Body of pancreas (tissue), 4 donors: Measurements from ENCODE around the gene BAHCC1. TPM values are rescaled to one million over a fixed set of nuclear protein-coding genes. Genes with fewer than 3 reads are reported as not detected.
A peak's percentile ranks its signal among the peaks of the same experiment; 100 is the strongest.

Experiments used
- ATAC-seq: fragments of 150-250 bp; one replicate; pipeline ENCODE4 v1.9.1; 2016
- DNase-seq, 4 donors: peaks; one replicate each; pipeline ENCODE4 v3.0.0-alpha.2; 2019
- H3K27ac ChIP-seq, 4 donors: fragments of 200-600 bp; sonication (generic); 1 replicate in 3 of 4; 2 replicates in 1 of 4; pipeline versions ENCODE4 v1.5.1 to v1.6.1; 2016 to 2019; ENCODE audit warnings: mild to moderate bottlenecking in 1 of 4, mixed read lengths in 1 of 4, moderate library complexity in 1 of 4
- H3K27me3 ChIP-seq, 2 donors: fragments of 200-600 bp; sonication (generic); one replicate each; pipeline ENCODE4 v1.6.0; 2016; ENCODE audit warnings: mild to moderate bottlenecking in 1 of 2
- H3K36me3 ChIP-seq, 2 donors: fragments of 200-600 bp; sonication (generic); replicated peaks in 1 of 2; 2 replicates each; pipeline ENCODE4 v1.5.1; 2016; ENCODE audit warnings: low read depth in 2 of 2; ENCODE audit not compliant: insufficient read depth in 1 of 2
- H3K4me1 ChIP-seq: fragments of 200-600 bp; sonication (generic); one replicate; pipeline ENCODE4 v1.6.0; 2016
- H3K4me3 ChIP-seq, 2 donors: fragments of 200-600 bp; sonication (generic); 1 replicate in 1 of 2; 2 replicates in 1 of 2; pipeline ENCODE4 v1.5.1; 2016 to 2019
- H3K9me3 ChIP-seq, 3 donors: fragments of 200-600 bp; sonication (generic); 1 replicate in 2 of 3; 2 replicates in 1 of 3; pipeline ENCODE4 v1.5.1; 2016
- CTCF ChIP-seq, 7 experiments: fragments of 450-650 bp in 4 of 7; fragments of 200-600 bp in 3 of 7; sonication (generic) in 3 of 7; IDR thresholded peaks; one replicate each; pipeline ENCODE4 v1.5.1; 2016 to 2019; ENCODE audit warnings: antibody characterized with exemption in 7 of 7
- POLR2A ChIP-seq, 3 donors: fragments of 450-650 bp; IDR thresholded peaks; one replicate each; pipeline ENCODE4 v1.6.1; 2016; ENCODE audit warnings: antibody characterized with exemption in 3 of 3, mild to moderate bottlenecking in 2 of 3
- whole genome bisulfite sequencing, 2 donors: methylation state at CpG; one replicate each; pipeline ENCODE4 v1.1.5; 2017; 5-methylcytosine and 5-hydroxymethylcytosine counted together
- intact Hi-C: fragments of 100-400 bp; cut with DNase I; formaldehyde crosslinking; loops from one replicate; pipeline ENCODE4 v1.15.1; 2023
- total RNA-seq, 2 donors: library from RNA; depleted of rRNA; stranded (reverse); fragments of >200 nt; gene quantifications; one replicate each; pipeline ENCODE4 v1.1.0, GENCODE V29; 2016

BAHCC1 gene
- total RNA-seq, 2 donors from 2014 or later, result 5.7 to 14.8 TPM

- TF ChIP-seq CTCF (IDR thresholded peaks at IDR 0.05), result no peak
- no peak for TF ChIP-seq POLR2A (IDR thresholded peaks at IDR 0.05)
- H3K4me3 ChIP-seq, result no peak overlapping the region
- WGBS, 2 donors, result 80 to 81% methylated on average over 1 to 7 of the region's 7 CpGs
- ATAC-seq (no peak), DNase-seq (no peak)
- H3K27me3 ChIP-seq, result no peaks in the 10 kb centered on the region
- H3K36me3 ChIP-seq, result no peaks in the 10 kb centered on the region
- H3K4me1 ChIP-seq, result no peaks in the 10 kb centered on the region
- no peaks in the 10 kb centered on the region for H3K9me3 ChIP-seq
- H3K27ac ChIP-seq, result no peak overlapping the region
- intact Hi-C loops, result no loop called here
These were observed 58.5 kb downstream of the BAHCC1 start for GRCh38 chr17:81453712-81454111.

- 82% methylated on average over 12 of the region's 13 CpGs; no CpG with 5 or more reads in 1 of the 2 donors for WGBS, 2 donors
- H3K4me1 ChIP-seq, result no peaks in the 10 kb centered on the region
- intact Hi-C loops, result no loop called here
- DNase-seq, result no peak
- H3K4me3 ChIP-seq, result no peak overlapping the region
- no peak overlapping the region for H3K27ac ChIP-seq
- H3K9me3 ChIP-seq, result no peaks in the 10 kb centered on the region
- no peak for ATAC-seq
- H3K36me3 ChIP-seq, result no peaks in the 10 kb centered on the region
- TF ChIP-seq POLR2A (IDR thresholded peaks at IDR 0.05), result no peak
- no peak for TF ChIP-seq CTCF (IDR thresholded peaks at IDR 0.05)
- H3K27me3 ChIP-seq, result no peaks in the 10 kb centered on the region
These were observed 59.2 kb downstream of the BAHCC1 start for GRCh38 chr17:81454473-81454872.

DNA sequence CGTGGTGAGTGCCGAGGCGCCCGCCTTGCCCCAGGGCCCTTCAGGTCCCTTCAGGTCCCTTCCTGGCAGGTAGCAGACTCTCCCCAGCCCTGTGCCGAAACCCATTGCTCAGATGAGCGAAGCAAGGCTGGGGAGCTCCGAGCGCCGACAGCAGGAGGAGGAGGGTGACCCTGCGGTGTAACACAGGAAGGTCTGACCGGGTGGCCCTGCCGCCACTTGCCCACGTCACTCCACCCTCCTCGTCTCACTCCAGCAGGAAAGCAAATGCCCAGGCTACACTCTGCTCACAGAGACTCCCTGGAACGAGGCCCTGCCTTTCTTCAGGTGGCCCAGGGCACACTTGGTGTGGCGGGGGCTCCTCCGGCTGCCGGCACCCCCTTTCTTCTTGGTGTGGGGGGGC is 60.1 kb downstream of the BAHCC1 start:
- Histone ChIP-seq H3K9me3 (no peaks in the 10 kb centered on the region), H3K27ac (no peak overlapping the region), H3K27me3 (no peaks in the 10 kb centered on the region), H3K4me1 (no peaks in the 10 kb centered on the region), H3K36me3 (no peaks in the 10 kb centered on the region), H3K4me3 (no peak overlapping the region)
- WGBS, 2 donors, result 94 to 100% methylated on average over 17 to 18 of the region's 18 CpGs
- TF ChIP-seq POLR2A (IDR thresholded peaks at IDR 0.05) (no peak), CTCF (IDR thresholded peaks at IDR 0.05) (no peak)
- DNase-seq (no peak), ATAC-seq (no peak)
- intact Hi-C loops, result no loop called here

DNA sequence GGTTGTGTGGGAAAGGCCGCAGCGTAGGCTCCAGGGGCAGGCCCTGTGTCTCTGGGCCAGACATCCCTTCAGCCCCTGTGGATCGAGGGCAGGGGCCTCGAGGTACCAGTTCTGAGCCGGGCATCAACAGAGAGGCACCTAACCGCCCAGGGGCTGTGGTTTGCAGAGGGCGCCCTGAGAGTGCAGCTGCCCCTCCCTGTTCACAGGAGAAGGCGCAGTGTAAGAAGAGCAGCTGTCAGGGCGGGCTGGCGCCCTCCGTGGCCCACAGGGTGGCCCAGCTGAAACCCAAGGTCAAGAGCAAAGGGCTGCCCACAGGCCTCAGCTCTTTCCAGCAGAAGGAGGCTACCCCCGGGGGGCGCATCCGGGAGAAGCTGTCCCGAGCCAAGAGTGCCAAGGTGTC is 60.8 kb downstream of the BAHCC1 start:
- H3K36me3 ChIP-seq, result no peaks in the 10 kb centered on the region
- intact Hi-C loops, result no loop called here
- 80 to 94% methylated on average over 7 to 15 of the region's 15 CpGs for WGBS, 2 donors
- H3K4me1 ChIP-seq, result no peaks in the 10 kb centered on the region
- H3K27me3 ChIP-seq, result no peaks in the 10 kb centered on the region
- H3K27ac ChIP-seq, result no peak overlapping the region
- TF ChIP-seq CTCF (IDR thresholded peaks at IDR 0.05) (no peak), POLR2A (IDR thresholded peaks at IDR 0.05) (no peak)
- H3K4me3 ChIP-seq, result no peak overlapping the region
- ATAC-seq (no peak), DNase-seq (peak in 1 of 4 donors; percentile 26)
- no peaks in the 10 kb centered on the region for H3K9me3 ChIP-seq

- DNase-seq, result peak in 1 of 4 donors; percentile 35
- 63 to 78% methylated on average over 7 of the region's 7 CpGs for WGBS, 2 donors
- no peak overlapping the region for H3K27ac ChIP-seq
- no peaks in the 10 kb centered on the region for H3K9me3 ChIP-seq
- H3K27me3 ChIP-seq, result no peaks in the 10 kb centered on the region
- intact Hi-C loops, result no loop called here
- no peak for TF ChIP-seq CTCF (IDR thresholded peaks at IDR 0.05)
- no peak for TF ChIP-seq POLR2A (IDR thresholded peaks at IDR 0.05)
- no peaks in the 10 kb centered on the region for H3K36me3 ChIP-seq
- no peak overlapping the region for H3K4me3 ChIP-seq
- no peak for ATAC-seq
- no peaks in the 10 kb centered on the region for H3K4me1 ChIP-seq
These were observed 61.5 kb downstream of the BAHCC1 start for GRCh38 chr17:81456798-81457197.
